Raji (cell line): ENCODE measurements around the gene EFCC1.

Experiments used
- POLR2A ChIP-seq: IDR thresholded peaks from 2 replicates; pipeline ENCODE4 v1.6.1; 2011; ENCODE audit warnings: low read depth, low read length, control low read depth; ENCODE audit not compliant: insufficient read depth

The EFCC1 gene

GRCh38 chr3:129087138-129087702 is 86.1 kb downstream of the EFCC1 start:
- no peak for TF ChIP-seq POLR2A
